SKM-1 treated with dmso at 0.1 percent for 144 hours (cell line): Measurements from ENCODE around the gene TMCC1.
"Not testable (repeated sequence)": the region's sequence is repeated elsewhere in the genome, so short reads cannot be mapped to it uniquely, and the experiment has no call there.

ENCODE experiments used
- DNase-seq: peaks from one replicate; lab custom pipeline; 2025; ENCODE audit not compliant: unreplicated experiment; lab: John Stamatoyannopoulos, UW

Gene TMCC1

GRCh38 chr3:129892857-129893580, 492 bp downstream of the TMCC1 start:
- DNase-seq = peak; percentile 69

- no peak for DNase-seq
Measured at GRCh38 chr3:129892486-129892856, 1.0 kb downstream of the TMCC1 start.

GRCh38 chr3:129890891-129891290, 2.6 kb downstream of the TMCC1 start:
- DNase-seq = no peak

- DNase-seq = no peak
Measured at GRCh38 chr3:129890125-129890524, 3.4 kb downstream of the TMCC1 start.

GRCh38 chr3:129888771-129889170, 4.7 kb downstream of the TMCC1 start:
- DNase-seq = no peak

- DNase-seq = no peak
Measured at GRCh38 chr3:129881261-129881660, 12.2 kb downstream of the TMCC1 start.

GRCh38 chr3:129878355-129878754, 15.2 kb downstream of the TMCC1 start:
- no peak for DNase-seq

- not testable (repeated sequence) for DNase-seq
Measured at GRCh38 chr3:129874479-129874878, 19.0 kb downstream of the TMCC1 start.

GRCh38 chr3:129868912-129869311, 24.6 kb downstream of the TMCC1 start:
- no peak for DNase-seq

GRCh38 chr3:129867506-129868124, 25.9 kb downstream of the TMCC1 start:
- no peak for DNase-seq

- DNase-seq = no peak
Measured at GRCh38 chr3:129865806-129866205, 27.7 kb downstream of the TMCC1 start.

GRCh38 chr3:129864519-129864918, 29.0 kb downstream of the TMCC1 start:
- no peak for DNase-seq

GRCh38 chr3:129859272-129859671, 34.2 kb downstream of the TMCC1 start:
- DNase-seq = no peak

- no peak for DNase-seq
Measured at GRCh38 chr3:129857899-129858298, 35.6 kb downstream of the TMCC1 start.

GRCh38 chr3:129856790-129857189, 36.7 kb downstream of the TMCC1 start:
- not testable (repeated sequence) for DNase-seq

- peak; percentile 76 for DNase-seq
Measured at GRCh38 chr3:129855832-129856419, 37.6 kb downstream of the TMCC1 start.

GRCh38 chr3:129855170-129855831, 38.2 kb downstream of the TMCC1 start:
- DNase-seq = peak; percentile 51

- no peak for DNase-seq
Measured at GRCh38 chr3:129854460-129854859, 39.1 kb downstream of the TMCC1 start.

- no peak for DNase-seq
Measured at GRCh38 chr3:129845956-129846355, 47.6 kb downstream of the TMCC1 start.

GRCh38 chr3:129840707-129841360, 52.7 kb downstream of the TMCC1 start:
- no peak for DNase-seq

GRCh38 chr3:129838086-129838485, 55.4 kb downstream of the TMCC1 start:
- no peak for DNase-seq
